ENCODE results near the gene IKZF2. TPM values are rescaled to one million over a fixed set of nuclear protein-coding genes. Genes with fewer than 3 reads are reported as not detected.
"Not testable (repeated sequence)": the region's sequence is repeated elsewhere in the genome, so short reads cannot be mapped to it uniquely, and the experiment has no call there.

IKZF2 gene
- total RNA-seq, 2 experiments from 2014 or later = 14.7 to 41.4 TPM

GRCh38 chr2:213022987-213023386, 128.4 kb downstream of the IKZF2 start:
- DNase-seq = no peak
- peaks cover 15% of the 10 kb centered on the region for H3K4me1 Mint-ChIP-seq
- CTCF ChIA-PET = no interaction called here
- no peaks in the 10 kb centered on the region for H3K9me3 Mint-ChIP-seq (ENCODE audit: low read depth)
- no peak overlapping the region for H3K4me3 Mint-ChIP-seq
- H3K36me3 Mint-ChIP-seq = peaks cover 8% of the 10 kb centered on the region
- no peak overlapping the region for H3K27ac Mint-ChIP-seq
- no peak for ATAC-seq
- H3K27me3 Mint-ChIP-seq = peaks cover 7% of the 10 kb centered on the region

- Mint-ChIP-seq H3K9me3 (ENCODE audit: low read depth) (no peaks in the 10 kb centered on the region), H3K4me1 (peaks cover 19% of the 10 kb centered on the region), H3K27me3 (peaks cover 10% of the 10 kb centered on the region), H3K36me3 (peaks cover 12% of the 10 kb centered on the region), H3K27ac (no peak overlapping the region), H3K4me3 (no peak overlapping the region)
- CTCF ChIA-PET = interaction anchor here (1.1 kb wide), 1 partner anchor 50 kb away, joined by 3 read pairs; no protein-coding TSS in a partner anchor
- DNase-seq = no peak
- peak; percentile 89 for ATAC-seq
Observed at GRCh38 chr2:213021971-213022899, 129.2 kb downstream of the IKZF2 start.

GRCh38 chr2:213020913-213021312, 130.5 kb downstream of the IKZF2 start:
- Mint-ChIP-seq H3K4me1 (peaks cover 30% of the 10 kb centered on the region), H3K27me3 (peaks cover 21% of the 10 kb centered on the region), H3K36me3 (peaks cover 20% of the 10 kb centered on the region)
- H3K4me3 Mint-ChIP-seq; H3K9me3 Mint-ChIP-seq (ENCODE audit: low read depth); H3K27ac Mint-ChIP-seq; DNase-seq; ATAC-seq; CTCF ChIA-PET: not testable (repeated sequence)

GRCh38 chr2:213020268-213020667, 131.1 kb downstream of the IKZF2 start:
- Mint-ChIP-seq H3K27ac (no peak overlapping the region), H3K27me3 (peaks cover 21% of the 10 kb centered on the region), H3K9me3 (ENCODE audit: low read depth) (no peaks in the 10 kb centered on the region), H3K36me3 (peaks cover 22% of the 10 kb centered on the region), H3K4me3 (no peak overlapping the region), H3K4me1 (peaks cover 37% of the 10 kb centered on the region)
- CTCF ChIA-PET = no interaction called here
- no peak for DNase-seq
- no peak for ATAC-seq

- DNase-seq (no peak), ATAC-seq (no peak)
- CTCF ChIA-PET = interaction anchor here (1.0 kb wide), 1 partner anchor 16 kb away, joined by 3 read pairs; no protein-coding TSS in a partner anchor
- Mint-ChIP-seq H3K27me3 (peaks cover 26% of the 10 kb centered on the region), H3K36me3 (peaks cover 22% of the 10 kb centered on the region), H3K9me3 (ENCODE audit: low read depth) (no peaks in the 10 kb centered on the region), H3K4me1 (peaks cover 46% of the 10 kb centered on the region), H3K27ac (no peak overlapping the region), H3K4me3 (no peak overlapping the region)
Observed at GRCh38 chr2:213019368-213019767, 132.0 kb downstream of the IKZF2 start.

- Mint-ChIP-seq H3K27ac (no peak overlapping the region), H3K4me3 (no peak overlapping the region), H3K9me3 (ENCODE audit: low read depth) (no peaks in the 10 kb centered on the region), H3K27me3 (peaks cover 34% of the 10 kb centered on the region), H3K36me3 (peaks cover 22% of the 10 kb centered on the region), H3K4me1 (peaks cover 52% of the 10 kb centered on the region)
- no peak for DNase-seq
- CTCF ChIA-PET = interaction anchor here (1.0 kb wide), 1 partner anchor 17 kb away, joined by 3 read pairs; no protein-coding TSS in a partner anchor
- ATAC-seq = no peak
Observed at GRCh38 chr2:213018340-213018901, 133.0 kb downstream of the IKZF2 start.

GRCh38 chr2:213017404-213017803, 134.0 kb downstream of the IKZF2 start:
- Mint-ChIP-seq H3K4me3 (no peak overlapping the region), H3K4me1 (peaks cover 48% of the 10 kb centered on the region), H3K9me3 (ENCODE audit: low read depth) (no peaks in the 10 kb centered on the region), H3K27me3 (peaks cover 34% of the 10 kb centered on the region), H3K27ac (no peak overlapping the region), H3K36me3 (peaks cover 24% of the 10 kb centered on the region)
- CTCF ChIA-PET = no interaction called here
- DNase-seq (no peak), ATAC-seq (no peak)

GRCh38 chr2:213016984-213017351, 134.4 kb downstream of the IKZF2 start:
- Mint-ChIP-seq H3K27ac (no peak overlapping the region), H3K27me3 (peaks cover 34% of the 10 kb centered on the region), H3K36me3 (peaks cover 25% of the 10 kb centered on the region), H3K4me1 (peaks cover 44% of the 10 kb centered on the region), H3K4me3 (no peak overlapping the region), H3K9me3 (ENCODE audit: low read depth) (no peaks in the 10 kb centered on the region)
- CTCF ChIA-PET = no interaction called here
- ATAC-seq (no peak), DNase-seq (no peak)

- Mint-ChIP-seq H3K9me3 (ENCODE audit: low read depth) (no peaks in the 10 kb centered on the region), H3K27me3 (peaks cover 39% of the 10 kb centered on the region), H3K4me3 (no peak overlapping the region), H3K27ac (peak overlapping the region; percentile 45), H3K4me1 (peaks cover 42% of the 10 kb centered on the region), H3K36me3 (peaks cover 28% of the 10 kb centered on the region)
- CTCF ChIA-PET = interaction anchor here (1.0 kb wide), 1 partner anchor 135 kb away, joined by 3 read pairs; the partner anchor contains the start of gene IKZF2
- DNase-seq (no peak), ATAC-seq (peak; percentile 47)
Observed at GRCh38 chr2:213016166-213016983, 135.0 kb downstream of the IKZF2 start.

GRCh38 chr2:213015387-213016165, 135.8 kb downstream of the IKZF2 start:
- Mint-ChIP-seq H3K4me1 (peaks cover 40% of the 10 kb centered on the region), H3K9me3 (ENCODE audit: low read depth) (no peaks in the 10 kb centered on the region), H3K27me3 (peaks cover 43% of the 10 kb centered on the region), H3K27ac (peak overlapping the region; percentile 54), H3K4me3 (peak overlapping the region; percentile 38), H3K36me3 (peaks cover 27% of the 10 kb centered on the region)
- ATAC-seq (peak; percentile 88), DNase-seq (peak; percentile 83)
- CTCF ChIA-PET = interaction anchor here (1.0 kb wide), 1 partner anchor 136 kb away, joined by 3 read pairs; the partner anchor contains the start of gene IKZF2

GRCh38 chr2:213013979-213014378, 137.4 kb downstream of the IKZF2 start:
- DNase-seq (no peak), ATAC-seq (no peak)
- Mint-ChIP-seq H3K4me3 (no peak overlapping the region), H3K4me1 (peaks cover 40% of the 10 kb centered on the region), H3K27me3 (peaks cover 43% of the 10 kb centered on the region), H3K36me3 (peaks cover 25% of the 10 kb centered on the region), H3K9me3 (ENCODE audit: low read depth) (no peaks in the 10 kb centered on the region), H3K27ac (no peak overlapping the region)
- CTCF ChIA-PET = interaction anchor here (1.2 kb wide), 1 partner anchor 95 kb away, joined by 3 read pairs; no protein-coding TSS in a partner anchor

GRCh38 chr2:213011505-213011904, 139.9 kb downstream of the IKZF2 start:
- DNase-seq = no peak
- Mint-ChIP-seq H3K36me3 (peaks cover 14% of the 10 kb centered on the region), H3K27me3 (peaks cover 27% of the 10 kb centered on the region), H3K9me3 (ENCODE audit: low read depth) (no peaks in the 10 kb centered on the region), H3K27ac (no peak overlapping the region), H3K4me1 (peaks cover 28% of the 10 kb centered on the region), H3K4me3 (no peak overlapping the region)
- CTCF ChIA-PET = no interaction called here
- ATAC-seq = no peak

All from activated CD8-positive, alpha-beta memory T cell treated with anti-CD3 and anti-CD28 coated beads, Interleukin-2, amount 10 ng/mL, durations not matched to agents 7 days and 5 days (primary cell).